GM12801 (cell line): ENCODE data around the gene RAP1GAP.

ENCODE experiments used
- TF ChIP-seq, protein P1 (sequence below): IDR thresholded peaks from one replicate; pipeline ENCODE4 v1.5.1; 2011; ENCODE audit warnings: control low read depth; ENCODE audit not compliant: insufficient read length; ENCODE audit errors: extremely low read depth

Gene RAP1GAP

DNA sequence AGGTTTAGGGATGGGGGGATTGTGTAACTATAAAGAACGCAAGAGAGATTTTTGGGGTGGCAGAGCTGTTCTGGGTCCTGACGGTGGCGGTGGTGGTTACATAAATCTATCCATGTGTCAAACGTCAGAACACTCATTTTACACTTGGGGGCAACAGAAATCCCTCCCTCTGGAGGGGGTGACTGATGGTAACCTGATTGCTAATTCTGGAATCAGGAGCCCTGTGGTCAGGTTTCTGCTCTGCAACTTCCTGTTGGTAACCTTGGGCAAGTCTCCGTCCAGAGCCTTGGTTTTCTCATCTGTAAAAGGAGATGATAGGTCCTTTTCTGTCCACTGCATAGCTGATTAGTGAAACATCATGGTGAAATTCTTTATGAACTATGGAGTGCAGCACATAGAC lies 119.1 kb downstream of the RAP1GAP start:
- TF ChIP-seq, protein P1, sequence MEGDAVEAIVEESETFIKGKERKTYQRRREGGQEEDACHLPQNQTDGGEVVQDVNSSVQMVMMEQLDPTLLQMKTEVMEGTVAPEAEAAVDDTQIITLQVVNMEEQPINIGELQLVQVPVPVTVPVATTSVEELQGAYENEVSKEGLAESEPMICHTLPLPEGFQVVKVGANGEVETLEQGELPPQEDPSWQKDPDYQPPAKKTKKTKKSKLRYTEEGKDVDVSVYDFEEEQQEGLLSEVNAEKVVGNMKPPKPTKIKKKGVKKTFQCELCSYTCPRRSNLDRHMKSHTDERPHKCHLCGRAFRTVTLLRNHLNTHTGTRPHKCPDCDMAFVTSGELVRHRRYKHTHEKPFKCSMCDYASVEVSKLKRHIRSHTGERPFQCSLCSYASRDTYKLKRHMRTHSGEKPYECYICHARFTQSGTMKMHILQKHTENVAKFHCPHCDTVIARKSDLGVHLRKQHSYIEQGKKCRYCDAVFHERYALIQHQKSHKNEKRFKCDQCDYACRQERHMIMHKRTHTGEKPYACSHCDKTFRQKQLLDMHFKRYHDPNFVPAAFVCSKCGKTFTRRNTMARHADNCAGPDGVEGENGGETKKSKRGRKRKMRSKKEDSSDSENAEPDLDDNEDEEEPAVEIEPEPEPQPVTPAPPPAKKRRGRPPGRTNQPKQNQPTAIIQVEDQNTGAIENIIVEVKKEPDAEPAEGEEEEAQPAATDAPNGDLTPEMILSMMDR = no peak

DNA sequence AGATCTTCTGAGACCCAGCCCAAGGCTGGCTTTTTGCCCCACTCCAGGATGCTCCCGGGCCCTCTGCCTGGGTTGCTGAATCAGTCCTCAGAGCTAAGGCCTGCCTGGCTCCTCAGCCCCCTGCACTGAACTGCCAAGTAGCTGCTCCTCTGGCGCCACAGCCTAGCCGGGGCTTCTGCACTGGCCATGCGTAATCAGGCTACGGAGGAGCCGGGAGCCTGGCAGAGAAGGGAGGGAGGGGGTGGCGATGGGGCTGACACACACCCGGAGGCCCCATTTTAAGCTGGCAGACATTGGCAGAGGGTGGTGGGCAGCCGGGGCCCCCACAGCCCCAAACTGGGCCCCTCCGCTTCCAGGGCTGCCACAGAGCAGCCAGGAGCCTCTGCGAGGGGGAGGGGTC lies 121.3 kb downstream of the RAP1GAP start:
- TF ChIP-seq, protein P1 = no peak
